HEK293 (cell line): ENCODE data around the gene SFXN3.

Experiments used
- BCL6B ChIP-seq: fragments of 450-650 bp; formaldehyde crosslinking; IDR thresholded peaks from 2 replicates; pipeline ENCODE4 v1.5.1; 2017; ENCODE audit warnings: missing biosample characterization, missing genetic modification characterization
- PATZ1 ChIP-seq: fragments of 450-650 bp; formaldehyde crosslinking; IDR thresholded peaks from 2 replicates; pipeline ENCODE4 v1.5.1; 2016; ENCODE audit warnings: missing biosample characterization, missing genetic modification characterization
- SCRT2 ChIP-seq: fragments of 450-650 bp; formaldehyde crosslinking; IDR thresholded peaks from 2 replicates; pipeline ENCODE4 v1.5.1; 2016; ENCODE audit warnings: missing biosample characterization, missing genetic modification characterization
- SETDB1 ChIP-seq: IDR thresholded peaks from one replicate; pipeline ENCODE4 v1.6.1; 2017; ENCODE audit warnings: mild to moderate bottlenecking, low read length, moderate library complexity, mixed read lengths; ENCODE audit not compliant: insufficient read length
- TRIM28 ChIP-seq: IDR thresholded peaks from 2 replicates; pipeline ENCODE4 v1.6.1; 2011; ENCODE audit warnings: low read length, control low read depth, borderline replicate concordance
- ZFP69B ChIP-seq: fragments of 450-650 bp; formaldehyde crosslinking; IDR thresholded peaks from 2 replicates; pipeline ENCODE4 v1.5.1; 2016; ENCODE audit warnings: missing biosample characterization, missing genetic modification characterization
- ZIC2 ChIP-seq: fragments of 450-650 bp; formaldehyde crosslinking; IDR thresholded peaks from 2 replicates; pipeline ENCODE4 v1.5.1; 2016; ENCODE audit warnings: missing biosample characterization, missing genetic modification characterization
- ZNF112 ChIP-seq: fragments of 450-650 bp; formaldehyde crosslinking; IDR thresholded peaks from 2 replicates; pipeline ENCODE4 v1.5.0; 2017; ENCODE audit warnings: missing biosample characterization, missing genetic modification characterization
- ZNF132 ChIP-seq: fragments of 450-650 bp; formaldehyde crosslinking; IDR thresholded peaks from 2 replicates; pipeline ENCODE4 v1.5.1; 2017; ENCODE audit warnings: missing biosample characterization, missing genetic modification characterization, borderline replicate concordance
- ZNF174 ChIP-seq: fragments of 450-650 bp; formaldehyde crosslinking; IDR thresholded peaks from 2 replicates; pipeline ENCODE4 v1.5.0; 2017; ENCODE audit warnings: missing biosample characterization, mild to moderate bottlenecking, missing genetic modification characterization
- ZNF214 ChIP-seq: fragments of 450-650 bp; formaldehyde crosslinking; IDR thresholded peaks from 2 replicates; pipeline ENCODE4 v1.5.1; 2017; ENCODE audit warnings: missing biosample characterization, mild to moderate bottlenecking, missing genetic modification characterization, borderline replicate concordance
- ZNF24 ChIP-seq: fragments of 450-650 bp; formaldehyde crosslinking; IDR thresholded peaks from 2 replicates; pipeline ENCODE4 v1.5.1; 2016; ENCODE audit warnings: missing biosample characterization, missing genetic modification characterization
- ZNF302 ChIP-seq: fragments of 450-650 bp; formaldehyde crosslinking; IDR thresholded peaks from 2 replicates; pipeline ENCODE4 v1.5.1; 2016; ENCODE audit warnings: missing biosample characterization, missing genetic modification characterization, low read depth
- ZNF335 ChIP-seq: fragments of 450-650 bp; formaldehyde crosslinking; conservative IDR thresholded peaks from 2 replicates; pipeline ENCODE4 v1.5.1; 2016; ENCODE audit warnings: missing biosample characterization, missing genetic modification characterization
- ZNF366 ChIP-seq: fragments of 450-650 bp; formaldehyde crosslinking; conservative IDR thresholded peaks from 2 replicates; pipeline ENCODE4 v1.5.1; 2016; ENCODE audit warnings: missing biosample characterization, missing genetic modification characterization
- ZNF449 ChIP-seq: fragments of 450-650 bp; formaldehyde crosslinking; IDR thresholded peaks from 2 replicates; pipeline ENCODE4 v1.5.1; 2017; ENCODE audit warnings: missing biosample characterization, mild to moderate bottlenecking, missing genetic modification characterization, moderate library complexity
- ZNF623 ChIP-seq: fragments of 450-650 bp; formaldehyde crosslinking; IDR thresholded peaks from 2 replicates; pipeline ENCODE4 v1.5.1; 2016; ENCODE audit warnings: missing biosample characterization, missing genetic modification characterization
- ZNF654 ChIP-seq: fragments of 450-650 bp; formaldehyde crosslinking; IDR thresholded peaks from 2 replicates; pipeline ENCODE4 v1.5.1; 2016; ENCODE audit warnings: low read depth, missing biosample characterization, missing genetic modification characterization
- ZNF670 ChIP-seq: fragments of 450-650 bp; formaldehyde crosslinking; IDR thresholded peaks from 2 replicates; pipeline ENCODE4 v1.5.1; 2016; ENCODE audit warnings: missing biosample characterization, missing genetic modification characterization, low read depth
- ZNF777 ChIP-seq: fragments of 450-650 bp; formaldehyde crosslinking; IDR thresholded peaks from 2 replicates; pipeline ENCODE4 v1.5.1; 2017; ENCODE audit warnings: missing biosample characterization, missing genetic modification characterization, borderline replicate concordance
- ZNF785 ChIP-seq: fragments of 450-650 bp; formaldehyde crosslinking; IDR thresholded peaks from 2 replicates; pipeline ENCODE4 v1.5.1; 2016; ENCODE audit warnings: missing biosample characterization, missing genetic modification characterization
- ZNF830 ChIP-seq: fragments of 450-650 bp; IDR thresholded peaks from 2 replicates; pipeline ENCODE4 v1.5.0; 2018; ENCODE audit warnings: missing biosample characterization, missing genetic modification characterization, low read depth, mild to moderate bottlenecking, moderate library complexity
- ZSCAN5A ChIP-seq: fragments of 450-650 bp; formaldehyde crosslinking; IDR thresholded peaks from 2 replicates; pipeline ENCODE4 v1.5.1; 2016; ENCODE audit warnings: missing biosample characterization, missing genetic modification characterization
- TF ChIP-seq, protein P1 (sequence below): fragments of 450-650 bp; formaldehyde crosslinking; IDR thresholded peaks from 2 replicates; pipeline ENCODE4 v1.5.1; 2017; ENCODE audit warnings: missing biosample characterization, missing genetic modification characterization
- TF ChIP-seq, protein P2 (sequence below): fragments of 450-650 bp; formaldehyde crosslinking; IDR thresholded peaks from 2 replicates; pipeline ENCODE4 v1.5.1; 2016; ENCODE audit warnings: missing biosample characterization, missing genetic modification characterization, low read depth
- TF ChIP-seq, protein P3 (sequence below): fragments of 450-650 bp; formaldehyde crosslinking; IDR thresholded peaks from 2 replicates; pipeline ENCODE4 v1.5.1; 2016; ENCODE audit warnings: missing biosample characterization, missing genetic modification characterization

The SFXN3 gene

DNA sequence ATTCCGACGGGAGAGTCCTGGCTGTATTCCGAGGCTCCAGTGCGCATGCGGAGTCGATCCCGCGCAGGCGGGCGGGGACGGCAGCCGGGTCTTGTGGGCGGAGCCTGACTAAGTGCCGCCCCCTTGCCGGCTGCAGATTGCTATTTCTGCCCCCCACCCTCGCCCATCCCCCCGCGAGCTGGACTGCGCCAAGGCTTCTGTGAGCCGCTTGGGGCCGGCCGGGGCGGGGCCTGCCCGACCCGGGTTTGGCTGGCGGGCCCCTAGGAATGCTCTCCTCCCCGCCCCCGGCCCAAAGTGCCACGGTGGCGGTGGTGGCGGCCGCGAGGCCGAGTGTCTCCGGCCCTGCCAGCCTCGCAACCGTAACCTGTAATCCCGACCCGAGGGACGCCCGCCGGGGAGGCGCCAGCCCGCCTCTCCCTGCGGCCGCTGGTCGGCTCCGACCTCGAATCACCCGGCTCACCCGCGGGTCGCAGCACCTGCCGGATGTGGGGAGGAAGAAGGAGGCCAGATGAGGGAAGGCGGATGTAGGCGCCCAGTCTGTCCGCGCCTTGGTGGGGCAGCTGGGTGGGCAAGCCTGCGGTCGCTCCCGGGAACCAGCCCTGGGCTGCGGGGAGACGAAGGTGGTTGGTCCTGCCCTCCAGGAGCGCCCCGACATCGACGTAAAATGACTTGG is 30.1 kb downstream of the SFXN3 start (continued):
- TF ChIP-seq, protein P1, sequence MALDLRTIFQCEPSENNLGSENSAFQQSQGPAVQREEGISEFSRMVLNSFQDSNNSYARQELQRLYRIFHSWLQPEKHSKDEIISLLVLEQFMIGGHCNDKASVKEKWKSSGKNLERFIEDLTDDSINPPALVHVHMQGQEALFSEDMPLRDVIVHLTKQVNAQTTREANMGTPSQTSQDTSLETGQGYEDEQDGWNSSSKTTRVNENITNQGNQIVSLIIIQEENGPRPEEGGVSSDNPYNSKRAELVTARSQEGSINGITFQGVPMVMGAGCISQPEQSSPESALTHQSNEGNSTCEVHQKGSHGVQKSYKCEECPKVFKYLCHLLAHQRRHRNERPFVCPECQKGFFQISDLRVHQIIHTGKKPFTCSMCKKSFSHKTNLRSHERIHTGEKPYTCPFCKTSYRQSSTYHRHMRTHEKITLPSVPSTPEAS (tag by site-specific recombination) = peak; percentile 24; the same call in 1 of the 2 replicates
- peak; percentile 49 for TF ChIP-seq ZIC2 (tag by site-specific recombination)
- TF ChIP-seq SCRT2 (tag by site-specific recombination) = 0 out of 2 replicates have a peak, but pooled peaks have one; percentile 38
- TF ChIP-seq ZNF214 = no peak
- peak; percentile 79 for TF ChIP-seq ZFP69B (tag by site-specific recombination)
- TF ChIP-seq ZSCAN5A (tag by site-specific recombination) = peak; percentile 90
- TF ChIP-seq ZNF112 (tag by site-specific recombination) = no peak
- peak; percentile 29; the same call in 1 of the 2 replicates for TF ChIP-seq ZNF449 (tag by site-specific recombination)
- no peak; the same call in 1 of the 2 replicates for TF ChIP-seq ZNF24 (tag by site-specific recombination)
- TF ChIP-seq ZNF654 = no peak
- TF ChIP-seq, protein P2, sequence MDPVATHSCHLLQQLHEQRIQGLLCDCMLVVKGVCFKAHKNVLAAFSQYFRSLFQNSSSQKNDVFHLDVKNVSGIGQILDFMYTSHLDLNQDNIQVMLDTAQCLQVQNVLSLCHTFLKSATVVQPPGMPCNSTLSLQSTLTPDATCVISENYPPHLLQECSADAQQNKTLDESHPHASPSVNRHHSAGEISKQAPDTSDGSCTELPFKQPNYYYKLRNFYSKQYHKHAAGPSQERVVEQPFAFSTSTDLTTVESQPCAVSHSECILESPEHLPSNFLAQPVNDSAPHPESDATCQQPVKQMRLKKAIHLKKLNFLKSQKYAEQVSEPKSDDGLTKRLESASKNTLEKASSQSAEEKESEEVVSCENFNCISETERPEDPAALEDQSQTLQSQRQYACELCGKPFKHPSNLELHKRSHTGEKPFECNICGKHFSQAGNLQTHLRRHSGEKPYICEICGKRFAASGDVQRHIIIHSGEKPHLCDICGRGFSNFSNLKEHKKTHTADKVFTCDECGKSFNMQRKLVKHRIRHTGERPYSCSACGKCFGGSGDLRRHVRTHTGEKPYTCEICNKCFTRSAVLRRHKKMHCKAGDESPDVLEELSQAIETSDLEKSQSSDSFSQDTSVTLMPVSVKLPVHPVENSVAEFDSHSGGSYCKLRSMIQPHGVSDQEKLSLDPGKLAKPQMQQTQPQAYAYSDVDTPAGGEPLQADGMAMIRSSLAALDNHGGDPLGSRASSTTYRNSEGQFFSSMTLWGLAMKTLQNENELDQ = no peak
- TF ChIP-seq ZNF132 = no peak
- TF ChIP-seq ZNF785 = no peak; the same call in 1 of the 2 replicates
- no peak for TF ChIP-seq TRIM28
- TF ChIP-seq, protein P3, sequence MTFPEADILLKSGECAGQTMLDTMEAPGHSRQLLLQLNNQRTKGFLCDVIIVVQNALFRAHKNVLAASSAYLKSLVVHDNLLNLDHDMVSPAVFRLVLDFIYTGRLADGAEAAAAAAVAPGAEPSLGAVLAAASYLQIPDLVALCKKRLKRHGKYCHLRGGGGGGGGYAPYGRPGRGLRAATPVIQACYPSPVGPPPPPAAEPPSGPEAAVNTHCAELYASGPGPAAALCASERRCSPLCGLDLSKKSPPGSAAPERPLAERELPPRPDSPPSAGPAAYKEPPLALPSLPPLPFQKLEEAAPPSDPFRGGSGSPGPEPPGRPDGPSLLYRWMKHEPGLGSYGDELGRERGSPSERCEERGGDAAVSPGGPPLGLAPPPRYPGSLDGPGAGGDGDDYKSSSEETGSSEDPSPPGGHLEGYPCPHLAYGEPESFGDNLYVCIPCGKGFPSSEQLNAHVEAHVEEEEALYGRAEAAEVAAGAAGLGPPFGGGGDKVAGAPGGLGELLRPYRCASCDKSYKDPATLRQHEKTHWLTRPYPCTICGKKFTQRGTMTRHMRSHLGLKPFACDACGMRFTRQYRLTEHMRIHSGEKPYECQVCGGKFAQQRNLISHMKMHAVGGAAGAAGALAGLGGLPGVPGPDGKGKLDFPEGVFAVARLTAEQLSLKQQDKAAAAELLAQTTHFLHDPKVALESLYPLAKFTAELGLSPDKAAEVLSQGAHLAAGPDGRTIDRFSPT = peak; percentile 95
- peak; percentile 99 for TF ChIP-seq PATZ1 (tag by site-specific recombination)
- no peak for TF ChIP-seq ZNF830 (tag by site-specific recombination)
- no peak for TF ChIP-seq ZNF174 (tag by site-specific recombination)
- peak; percentile 94; the same call in 1 of the 2 replicates for TF ChIP-seq ZNF335 (tag by site-specific recombination)
- TF ChIP-seq ZNF366 (tag by site-specific recombination) = peak; percentile 54
- TF ChIP-seq ZNF670 (tag by site-specific recombination) = no peak
- peak; percentile 89 for TF ChIP-seq ZNF777 (tag by site-specific recombination)
- no peak for TF ChIP-seq ZNF302
- TF ChIP-seq ZNF623 (tag by site-specific recombination) = 0 out of 2 replicates have a peak, but pooled peaks have one; percentile 25
- TF ChIP-seq SETDB1 = no peak
- TF ChIP-seq BCL6B (tag by site-specific recombination) = no peak
